Retinal pigment epithelial cell (primary cell): ENCODE data around the gene KIF26B.
"Not testable (repeated sequence)": the region's sequence is repeated elsewhere in the genome, so short reads cannot be mapped to it uniquely, and the experiment has no call there.

Experiments
- DNase-seq: peaks from one replicate; pipeline ENCODE4 v3.0.0-alpha.2; 2010; ENCODE audit warnings: low read depth
- H3K4me3 ChIP-seq: 2 replicates; pipeline ENCODE4 v1.5.1; 2011; ENCODE audit warnings: mild to moderate bottlenecking, low read length, control low read depth, moderate library complexity
- TF ChIP-seq, protein P1 (sequence below): conservative IDR thresholded peaks from 2 replicates; pipeline ENCODE4 v1.5.1; 2011; ENCODE audit warnings: low read depth, low read length, control low read depth, inconsistent platforms

KIF26B gene

DNA sequence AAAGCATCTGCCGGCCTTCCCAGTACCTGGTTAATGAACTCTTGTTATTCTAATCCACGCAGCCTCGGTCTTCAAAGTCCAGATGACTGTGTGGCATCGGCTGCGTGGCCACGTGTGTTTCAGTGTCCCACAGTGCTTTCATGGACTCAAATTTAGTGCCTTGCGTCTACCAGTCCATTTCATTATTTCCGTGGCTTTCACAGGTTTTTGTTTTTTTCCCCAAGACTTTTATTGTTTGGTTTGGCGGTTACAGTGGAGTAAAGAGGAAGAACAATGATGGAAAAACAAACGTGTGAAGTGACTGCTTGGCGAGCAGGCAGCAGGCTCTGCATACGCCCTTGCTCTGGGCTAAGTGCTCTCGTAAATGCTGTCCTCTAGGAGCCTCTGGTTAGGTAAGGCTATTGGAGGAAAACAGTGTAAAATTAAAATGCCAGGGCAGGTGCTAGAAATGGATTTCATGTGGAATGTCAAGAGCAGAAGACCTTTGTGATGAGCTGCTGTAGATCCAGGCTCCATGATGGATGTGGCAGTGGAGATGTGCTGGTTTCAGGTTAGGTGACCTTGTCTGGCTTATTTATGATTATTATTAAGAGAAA is 536.3 kb downstream of the KIF26B start:
- TF ChIP-seq, protein P1, sequence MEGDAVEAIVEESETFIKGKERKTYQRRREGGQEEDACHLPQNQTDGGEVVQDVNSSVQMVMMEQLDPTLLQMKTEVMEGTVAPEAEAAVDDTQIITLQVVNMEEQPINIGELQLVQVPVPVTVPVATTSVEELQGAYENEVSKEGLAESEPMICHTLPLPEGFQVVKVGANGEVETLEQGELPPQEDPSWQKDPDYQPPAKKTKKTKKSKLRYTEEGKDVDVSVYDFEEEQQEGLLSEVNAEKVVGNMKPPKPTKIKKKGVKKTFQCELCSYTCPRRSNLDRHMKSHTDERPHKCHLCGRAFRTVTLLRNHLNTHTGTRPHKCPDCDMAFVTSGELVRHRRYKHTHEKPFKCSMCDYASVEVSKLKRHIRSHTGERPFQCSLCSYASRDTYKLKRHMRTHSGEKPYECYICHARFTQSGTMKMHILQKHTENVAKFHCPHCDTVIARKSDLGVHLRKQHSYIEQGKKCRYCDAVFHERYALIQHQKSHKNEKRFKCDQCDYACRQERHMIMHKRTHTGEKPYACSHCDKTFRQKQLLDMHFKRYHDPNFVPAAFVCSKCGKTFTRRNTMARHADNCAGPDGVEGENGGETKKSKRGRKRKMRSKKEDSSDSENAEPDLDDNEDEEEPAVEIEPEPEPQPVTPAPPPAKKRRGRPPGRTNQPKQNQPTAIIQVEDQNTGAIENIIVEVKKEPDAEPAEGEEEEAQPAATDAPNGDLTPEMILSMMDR = no peak
- DNase-seq = no peak
- no peak overlapping the region for H3K4me3 ChIP-seq

DNA sequence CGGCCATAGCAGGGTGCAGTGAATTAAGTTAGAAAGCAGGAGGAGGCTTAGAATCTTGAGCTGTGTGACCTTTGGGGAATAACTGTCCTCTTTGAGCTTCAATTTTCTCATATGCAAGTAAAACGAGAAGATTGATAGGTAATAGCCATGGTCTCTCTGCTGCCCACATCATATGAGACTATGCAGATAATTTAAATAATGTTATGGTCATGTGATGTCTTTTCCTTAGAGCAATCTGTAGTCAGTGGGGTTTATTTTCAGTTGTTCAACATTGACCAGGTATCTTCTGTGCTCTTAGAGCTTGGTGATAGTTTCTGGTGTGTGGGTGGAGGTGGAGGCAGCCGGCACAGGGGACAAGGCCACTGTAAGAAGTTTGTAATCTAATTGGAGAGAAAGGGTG is 537.1 kb downstream of the KIF26B start:
- no peak overlapping the region for H3K4me3 ChIP-seq

DNA sequence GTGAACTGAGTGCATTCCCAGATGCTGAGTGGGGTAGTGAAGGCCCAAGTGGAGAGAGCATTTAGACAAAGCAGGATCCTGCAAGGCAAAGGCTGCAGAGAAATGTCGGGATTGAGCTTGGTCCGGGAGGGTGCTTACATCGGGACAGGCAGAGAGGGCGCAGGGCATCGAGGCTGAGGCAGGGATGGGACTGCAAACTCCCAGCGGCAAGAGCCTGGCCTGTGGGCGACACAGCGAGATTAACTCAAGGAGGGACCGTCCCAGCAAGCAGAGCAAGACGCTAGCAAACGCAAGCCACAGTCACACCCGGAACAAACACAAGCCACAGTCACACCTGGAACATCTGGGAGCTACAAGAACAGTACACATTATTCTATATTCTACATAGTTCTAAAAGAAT is 537.5 kb downstream of the KIF26B start:
- H3K4me3 ChIP-seq = no peak overlapping the region
- TF ChIP-seq, protein P1 = no peak
- DNase-seq = no peak

More for the DNA sequence above, 537.1 kb downstream of the KIF26B start:
- TF ChIP-seq, protein P1 = no peak
- DNase-seq = no peak

DNA sequence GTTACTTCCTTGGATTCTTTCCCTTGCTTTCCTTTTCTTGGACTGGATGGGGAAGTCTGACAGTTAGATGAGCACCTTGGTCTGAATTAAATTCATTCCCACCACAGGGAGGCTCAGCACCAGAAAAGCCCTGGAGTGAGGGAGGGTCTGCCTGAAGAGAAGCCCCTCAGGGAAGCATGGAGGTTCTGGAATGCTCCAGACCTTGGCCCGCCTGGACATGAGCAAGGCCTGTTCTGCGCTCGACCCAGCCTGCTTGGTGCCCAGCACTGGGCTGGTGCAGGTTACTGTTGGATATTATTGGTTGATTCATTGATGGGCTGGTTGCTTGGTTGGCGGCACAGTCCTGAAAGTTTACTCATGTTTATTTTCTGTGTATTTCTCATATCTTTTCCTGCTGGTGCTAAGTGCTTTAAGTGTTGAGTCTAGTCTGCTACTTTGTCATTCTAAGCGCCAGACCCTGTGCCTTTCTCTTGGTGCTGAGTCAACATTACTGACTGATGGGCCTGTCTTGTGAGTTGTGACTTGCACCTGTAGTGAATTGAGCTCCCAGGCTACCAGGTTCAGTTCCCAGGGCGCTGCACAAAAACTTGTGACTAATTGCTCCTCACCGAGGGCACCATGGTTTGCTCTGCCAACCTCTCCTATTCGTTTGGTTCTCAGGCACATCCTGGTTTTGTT is 538.5 kb downstream of the KIF26B start:
- no peak overlapping the region for H3K4me3 ChIP-seq
- DNase-seq = no peak
- TF ChIP-seq, protein P1 = no peak

DNA sequence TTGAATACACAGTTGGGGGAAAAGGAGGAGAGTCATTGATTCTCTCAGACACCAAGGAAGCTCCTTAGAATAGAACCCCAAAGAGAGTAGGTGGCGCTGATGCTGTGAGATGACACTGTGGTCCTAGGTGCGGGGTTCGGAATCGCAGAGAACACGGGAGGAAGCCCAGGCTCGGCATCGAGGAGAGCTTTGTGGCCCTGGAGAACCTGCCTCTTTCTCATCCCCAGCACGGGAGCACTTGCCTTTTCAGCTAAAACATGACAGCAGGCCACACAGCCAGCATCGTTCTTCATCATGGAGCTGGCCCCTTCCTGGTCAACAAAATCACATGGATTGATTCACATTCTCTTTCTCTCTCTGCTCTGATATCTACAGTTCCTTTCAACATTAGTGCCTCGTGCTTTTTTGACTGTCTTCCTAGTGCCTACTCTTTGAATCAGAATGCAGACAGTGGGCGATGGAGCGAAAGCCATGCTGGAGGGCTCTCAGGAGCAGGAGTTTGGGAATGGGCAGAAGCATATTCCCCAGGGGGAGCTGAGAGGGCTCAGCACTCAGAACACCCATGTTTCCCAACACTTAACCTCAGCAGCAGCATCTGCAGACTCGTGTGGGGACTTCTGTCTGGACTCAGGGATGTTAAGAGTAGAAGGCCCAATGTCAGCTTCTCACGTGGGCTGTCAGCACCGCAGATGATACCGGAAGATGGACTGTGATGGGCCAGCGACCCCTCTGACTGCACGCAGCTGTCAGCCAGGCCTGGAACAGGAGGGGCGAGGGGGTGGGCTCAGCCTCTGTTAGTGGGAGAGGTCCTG is 539.4 kb downstream of the KIF26B start:
- H3K4me3 ChIP-seq = no peak overlapping the region
- TF ChIP-seq, protein P1 = no peak

DNA sequence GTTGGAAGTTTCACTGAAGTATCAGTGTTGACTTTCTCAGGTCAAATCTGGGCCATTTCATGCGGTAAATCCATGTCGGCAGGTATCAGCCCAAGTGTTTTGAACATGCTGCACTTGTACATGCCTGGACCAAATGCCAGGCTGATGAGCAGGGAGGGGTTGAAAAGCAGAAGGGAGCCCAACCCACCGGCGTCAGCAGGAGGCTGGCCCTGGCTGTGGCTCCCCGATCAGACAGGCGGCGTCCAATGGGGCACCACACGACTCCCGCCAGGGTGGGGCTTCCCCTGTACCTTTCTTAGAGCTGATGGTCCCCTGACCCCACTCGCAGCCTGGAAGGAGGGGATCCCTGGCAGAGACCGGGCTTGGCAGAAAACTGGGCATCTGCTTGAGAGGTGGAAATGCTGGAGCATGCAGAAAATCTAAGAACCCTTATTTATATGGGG is 540.0 kb downstream of the KIF26B start:
- no peak overlapping the region for H3K4me3 ChIP-seq
- DNase-seq = no peak
- TF ChIP-seq, protein P1 = no peak

More for the DNA sequence above, 539.4 kb downstream of the KIF26B start:
- no peak for DNase-seq

DNA sequence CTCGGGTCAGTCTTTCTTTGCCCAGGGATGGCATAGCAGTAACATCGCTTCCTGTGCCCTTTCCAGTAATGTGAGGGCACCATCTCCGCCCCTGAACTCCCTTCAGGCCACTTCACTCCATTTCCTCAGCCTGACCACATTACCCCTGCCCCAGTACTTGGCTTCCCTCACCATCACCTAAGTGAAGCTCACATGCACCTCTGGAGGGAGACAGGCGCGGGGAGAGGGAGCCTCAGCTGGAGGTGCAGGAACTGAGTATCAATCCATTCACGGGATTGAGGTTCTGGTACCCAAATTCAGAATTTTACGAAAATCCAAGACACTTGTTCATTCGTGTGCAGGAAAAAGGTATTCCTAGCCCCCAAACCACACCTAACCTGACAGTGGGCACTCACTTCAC is 540.4 kb downstream of the KIF26B start:
- no peak for DNase-seq
- TF ChIP-seq, protein P1 = no peak
- H3K4me3 ChIP-seq = no peak overlapping the region

DNA sequence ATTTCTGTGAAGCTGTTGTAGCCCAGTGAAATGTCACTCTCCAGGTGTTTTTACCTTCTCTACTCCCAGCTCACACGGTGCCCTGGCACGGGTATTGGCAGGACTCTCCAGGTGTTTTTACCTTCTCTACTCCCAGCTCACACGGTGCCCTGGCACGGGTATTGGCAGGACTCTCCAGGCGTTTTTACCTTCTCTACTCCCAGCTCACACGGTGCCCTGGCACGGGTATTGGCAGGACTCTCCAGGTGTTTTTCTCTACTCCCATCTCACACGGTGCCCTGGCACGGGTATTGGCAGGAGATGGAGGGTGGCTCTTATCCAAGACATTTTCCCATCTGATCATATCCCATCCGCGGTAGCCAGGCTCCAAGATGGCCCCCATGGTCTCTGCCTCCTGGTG is 540.9 kb downstream of the KIF26B start:
- not testable (repeated sequence) for H3K4me3 ChIP-seq, DNase-seq
